ENCODE measurements around the gene CFLAR.

Gene CFLAR

GRCh38 chr2:201208563-201209252 is 92.7 kb downstream of the CFLAR start:
- ChIA-PET CTCF (no interaction called here), POLR2A (interaction anchor here (1.3 kb wide), 1 partner anchor 14 kb away, joined by 3 read pairs; no protein-coding TSS in a partner anchor)
- peaks cover 2% of the 10 kb centered on the region; the same call in 1 of the 2 replicates for H3K4me1 ChIP-seq (ENCODE audit: control insufficient read depth, insufficient read depth, low read length)
- H3K9me3 ChIP-seq (ENCODE audit: control insufficient read depth, insufficient read depth, low read depth, low read length), result no peaks in the 10 kb centered on the region
- TF ChIP-seq ATF2 (tag by site-specific recombination; IDR thresholded peaks at IDR 0.05; ENCODE audit: low read depth) (no peak), ZNF184 (tag by site-specific recombination; IDR thresholded peaks at IDR 0.05) (no peak), GFI1B (tag by site-specific recombination; IDR thresholded peaks at IDR 0.05) (no peak), ZNF571 (tag by site-specific recombination; IDR thresholded peaks at IDR 0.05) (no peak), ZNF10 (tag by site-specific recombination; IDR thresholded peaks at IDR 0.05) (no peak), ZNF404 (tag by site-specific recombination; IDR thresholded peaks at IDR 0.05) (no peak), ZNF585B (tag by site-specific recombination; IDR thresholded peaks at IDR 0.05) (no peak), ZNF549 (tag by site-specific recombination; IDR thresholded peaks at IDR 0.05) (no peak), MEIS1 (CRISPR knock-in tag; IDR thresholded peaks at IDR 0.05; ENCODE audit: borderline replicate concordance) (no peak), ZNF664 (tag by site-specific recombination; IDR thresholded peaks at IDR 0.05) (no peak), SCRT1 (tag by site-specific recombination; IDR thresholded peaks at IDR 0.05; ENCODE audit: borderline replicate concordance) (no peak), ZNF48 (tag by site-specific recombination; IDR thresholded peaks at IDR 0.05) (no peak)
- TF ChIP-seq, protein P1, sequence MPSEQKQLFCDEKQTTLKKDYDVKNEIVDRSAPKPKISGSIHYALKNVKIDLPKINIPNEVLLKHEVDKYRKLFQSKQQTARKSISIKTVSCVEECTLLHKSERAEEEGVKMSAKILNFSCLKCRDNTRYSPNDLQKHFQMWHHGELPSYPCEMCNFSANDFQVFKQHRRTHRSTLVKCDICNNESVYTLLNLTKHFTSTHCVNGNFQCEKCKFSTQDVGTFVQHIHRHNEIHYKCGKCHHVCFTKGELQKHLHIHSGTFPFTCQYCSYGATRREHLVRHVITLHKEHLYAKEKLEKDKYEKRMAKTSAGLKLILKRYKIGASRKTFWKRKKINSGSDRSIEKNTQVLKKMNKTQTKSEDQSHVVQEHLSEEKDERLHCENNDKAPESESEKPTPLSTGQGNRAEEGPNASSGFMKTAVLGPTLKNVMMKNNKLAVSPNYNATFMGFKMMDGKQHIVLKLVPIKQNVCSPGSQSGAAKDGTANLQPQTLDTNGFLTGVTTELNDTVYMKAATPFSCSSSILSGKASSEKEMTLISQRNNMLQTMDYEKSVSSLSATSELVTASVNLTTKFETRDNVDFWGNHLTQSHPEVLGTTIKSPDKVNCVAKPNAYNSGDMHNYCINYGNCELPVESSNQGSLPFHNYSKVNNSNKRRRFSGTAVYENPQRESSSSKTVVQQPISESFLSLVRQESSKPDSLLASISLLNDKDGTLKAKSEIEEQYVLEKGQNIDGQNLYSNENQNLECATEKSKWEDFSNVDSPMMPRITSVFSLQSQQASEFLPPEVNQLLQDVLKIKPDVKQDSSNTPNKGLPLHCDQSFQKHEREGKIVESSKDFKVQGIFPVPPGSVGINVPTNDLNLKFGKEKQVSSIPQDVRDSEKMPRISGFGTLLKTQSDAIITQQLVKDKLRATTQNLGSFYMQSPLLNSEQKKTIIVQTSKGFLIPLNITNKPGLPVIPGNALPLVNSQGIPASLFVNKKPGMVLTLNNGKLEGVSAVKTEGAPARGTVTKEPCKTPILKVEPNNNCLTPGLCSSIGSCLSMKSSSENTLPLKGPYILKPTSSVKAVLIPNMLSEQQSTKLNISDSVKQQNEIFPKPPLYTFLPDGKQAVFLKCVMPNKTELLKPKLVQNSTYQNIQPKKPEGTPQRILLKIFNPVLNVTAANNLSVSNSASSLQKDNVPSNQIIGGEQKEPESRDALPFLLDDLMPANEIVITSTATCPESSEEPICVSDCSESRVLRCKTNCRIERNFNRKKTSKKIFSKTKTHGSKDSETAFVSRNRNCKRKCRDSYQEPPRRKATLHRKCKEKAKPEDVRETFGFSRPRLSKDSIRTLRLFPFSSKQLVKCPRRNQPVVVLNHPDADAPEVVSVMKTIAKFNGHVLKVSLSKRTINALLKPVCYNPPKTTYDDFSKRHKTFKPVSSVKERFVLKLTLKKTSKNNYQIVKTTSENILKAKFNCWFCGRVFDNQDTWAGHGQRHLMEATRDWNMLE (tag by site-specific recombination; conservative IDR thresholded peaks at IDR 0.05; ENCODE audit: low read depth), result no peak
- TF ChIP-seq, protein P2, sequence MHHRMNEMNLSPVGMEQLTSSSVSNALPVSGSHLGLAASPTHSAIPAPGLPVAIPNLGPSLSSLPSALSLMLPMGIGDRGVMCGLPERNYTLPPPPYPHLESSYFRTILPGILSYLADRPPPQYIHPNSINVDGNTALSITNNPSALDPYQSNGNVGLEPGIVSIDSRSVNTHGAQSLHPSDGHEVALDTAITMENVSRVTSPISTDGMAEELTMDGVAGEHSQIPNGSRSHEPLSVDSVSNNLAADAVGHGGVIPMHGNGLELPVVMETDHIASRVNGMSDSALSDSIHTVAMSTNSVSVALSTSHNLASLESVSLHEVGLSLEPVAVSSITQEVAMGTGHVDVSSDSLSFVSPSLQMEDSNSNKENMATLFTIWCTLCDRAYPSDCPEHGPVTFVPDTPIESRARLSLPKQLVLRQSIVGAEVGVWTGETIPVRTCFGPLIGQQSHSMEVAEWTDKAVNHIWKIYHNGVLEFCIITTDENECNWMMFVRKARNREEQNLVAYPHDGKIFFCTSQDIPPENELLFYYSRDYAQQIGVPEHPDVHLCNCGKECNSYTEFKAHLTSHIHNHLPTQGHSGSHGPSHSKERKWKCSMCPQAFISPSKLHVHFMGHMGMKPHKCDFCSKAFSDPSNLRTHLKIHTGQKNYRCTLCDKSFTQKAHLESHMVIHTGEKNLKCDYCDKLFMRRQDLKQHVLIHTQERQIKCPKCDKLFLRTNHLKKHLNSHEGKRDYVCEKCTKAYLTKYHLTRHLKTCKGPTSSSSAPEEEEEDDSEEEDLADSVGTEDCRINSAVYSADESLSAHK (tag by site-specific recombination; IDR thresholded peaks at IDR 0.05), result no peak
- peaks cover 0 to 31% of the 10 kb centered on the region in 2 experiments; a peak in 2 of 3 replicates for H3K36me3 ChIP-seq (ENCODE audit: control insufficient read depth in 2 of 2, insufficient read depth in 1 of 2, low read length in 2 of 2)
- no peak overlapping the region for H3K27ac ChIP-seq (ENCODE audit: extremely low read depth, low read depth, low read length)
- no peak overlapping the region for H3K4me3 ChIP-seq (ENCODE audit: low read depth, low read length)

DNA sequence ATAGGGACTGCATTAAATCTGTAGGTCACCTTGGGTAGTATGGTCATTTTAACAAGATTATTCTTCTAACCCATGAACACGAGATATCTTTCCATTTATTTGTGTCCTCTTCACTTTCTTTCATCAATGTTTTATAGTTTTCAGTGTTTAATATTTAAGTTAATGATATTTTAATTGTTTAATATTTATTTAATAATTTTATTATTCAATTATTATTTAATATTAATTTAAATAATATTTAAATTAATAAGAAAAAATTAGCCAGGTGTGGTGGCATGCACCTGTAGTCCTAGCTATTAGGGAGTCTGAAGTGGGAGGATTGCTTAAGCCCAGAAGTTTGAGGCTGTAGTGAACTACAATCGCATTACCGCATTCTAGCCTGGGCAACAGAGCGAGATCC is 100.0 kb downstream of the CFLAR start:
- no peak overlapping the region for H3K4me3 ChIP-seq (ENCODE audit: low read depth, low read length)
- ChIA-PET CTCF (interaction anchor here (0.7 kb wide), 1 partner anchor 33 kb away, joined by 5 read pairs; the partner anchor contains the start of gene CASP10), POLR2A (no interaction called here)
- no peak overlapping the region for H3K27ac ChIP-seq (ENCODE audit: extremely low read depth, low read depth, low read length)
- H3K36me3 ChIP-seq (ENCODE audit: control insufficient read depth in 2 of 2, insufficient read depth in 1 of 2, low read length in 2 of 2), result peaks cover 0 to 29% of the 10 kb centered on the region in 2 experiments; a peak in 2 of 3 replicates
- H3K9me3 ChIP-seq (ENCODE audit: control insufficient read depth, insufficient read depth, low read depth, low read length), result no peaks in the 10 kb centered on the region
- H3K4me1 ChIP-seq (ENCODE audit: control insufficient read depth, insufficient read depth, low read length), result peaks cover 6% of the 10 kb centered on the region
- TF ChIP-seq ZNF561 (tag by site-specific recombination; IDR thresholded peaks at IDR 0.05; ENCODE audit: borderline replicate concordance), result no peak
- no peak for TF ChIP-seq ZNF473 (tag by site-specific recombination; IDR thresholded peaks at IDR 0.05)
- TF ChIP-seq, protein P3, sequence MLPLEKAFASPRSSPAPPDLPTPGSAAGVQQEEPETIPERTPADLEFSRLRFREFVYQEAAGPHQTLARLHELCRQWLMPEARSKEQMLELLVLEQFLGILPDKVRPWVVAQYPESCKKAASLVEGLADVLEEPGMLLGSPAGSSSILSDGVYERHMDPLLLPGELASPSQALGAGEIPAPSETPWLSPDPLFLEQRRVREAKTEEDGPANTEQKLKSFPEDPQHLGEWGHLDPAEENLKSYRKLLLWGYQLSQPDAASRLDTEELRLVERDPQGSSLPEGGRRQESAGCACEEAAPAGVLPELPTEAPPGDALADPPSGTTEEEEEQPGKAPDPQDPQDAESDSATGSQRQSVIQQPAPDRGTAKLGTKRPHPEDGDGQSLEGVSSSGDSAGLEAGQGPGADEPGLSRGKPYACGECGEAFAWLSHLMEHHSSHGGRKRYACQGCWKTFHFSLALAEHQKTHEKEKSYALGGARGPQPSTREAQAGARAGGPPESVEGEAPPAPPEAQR (tag by site-specific recombination; IDR thresholded peaks at IDR 0.05), result no peak
- TF ChIP-seq SP7 (tag by site-specific recombination; IDR thresholded peaks at IDR 0.05), result no peak
- TF ChIP-seq ZBTB8A (tag by site-specific recombination; IDR thresholded peaks at IDR 0.05), result no peak
- no peak for TF ChIP-seq ZNF266 (tag by site-specific recombination; IDR thresholded peaks at IDR 0.05; ENCODE audit: low read depth)
- TF ChIP-seq, protein P4, sequence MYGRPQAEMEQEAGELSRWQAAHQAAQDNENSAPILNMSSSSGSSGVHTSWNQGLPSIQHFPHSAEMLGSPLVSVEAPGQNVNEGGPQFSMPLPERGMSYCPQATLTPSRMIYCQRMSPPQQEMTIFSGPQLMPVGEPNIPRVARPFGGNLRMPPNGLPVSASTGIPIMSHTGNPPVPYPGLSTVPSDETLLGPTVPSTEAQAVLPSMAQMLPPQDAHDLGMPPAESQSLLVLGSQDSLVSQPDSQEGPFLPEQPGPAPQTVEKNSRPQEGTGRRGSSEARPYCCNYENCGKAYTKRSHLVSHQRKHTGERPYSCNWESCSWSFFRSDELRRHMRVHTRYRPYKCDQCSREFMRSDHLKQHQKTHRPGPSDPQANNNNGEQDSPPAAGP (tag by site-specific recombination; IDR thresholded peaks at IDR 0.05), result no peak
- no peak for TF ChIP-seq TRIM28 (IDR thresholded peaks at IDR 0.05; ENCODE audit: borderline replicate concordance, low read length)

Data from HEK293 (cell line).